H9 (cell line): Measurements from ENCODE around the gene CDC16. TPM values are rescaled to one million over a fixed set of nuclear protein-coding genes. Genes with fewer than 3 reads are reported as not detected.

ENCODE experiments used
- DNase-seq: peaks from one replicate; pipeline ENCODE4 v3.0.0-alpha.2; 2017
- H2AFZ ChIP-seq: one replicate; pipeline ENCODE4 v1.6.1; 2013; ENCODE audit warnings: mild to moderate bottlenecking, low read length, control low read depth, moderate library complexity
- H2AK5ac ChIP-seq: 2 replicates; pipeline ENCODE4 v1.6.1; 2013; ENCODE audit warnings: low read length, control low read depth, mixed read lengths; ENCODE audit not compliant: insufficient read length
- H2BK120ac ChIP-seq: one replicate; pipeline ENCODE4 v1.6.1; 2013; ENCODE audit warnings: low read depth, mild to moderate bottlenecking, low read length, control low read depth, inconsistent platforms; ENCODE audit not compliant: poor library complexity, severe bottlenecking
- H2BK12ac ChIP-seq: 2 replicates; pipeline ENCODE4 v1.6.1; 2013; ENCODE audit warnings: low read length, control low read depth, mixed read lengths, low read depth; ENCODE audit not compliant: insufficient read length
- H2BK15ac ChIP-seq: 2 replicates; pipeline ENCODE4 v1.6.1; 2013; ENCODE audit warnings: low read depth, low read length, control low read depth
- H2BK20ac ChIP-seq: one replicate; pipeline ENCODE4 v1.6.1; 2013; ENCODE audit warnings: low read depth, mild to moderate bottlenecking, low read length, control low read depth, inconsistent platforms; ENCODE audit not compliant: poor library complexity, severe bottlenecking
- H2BK5ac ChIP-seq: 2 replicates; pipeline ENCODE4 v1.6.1; 2013; ENCODE audit warnings: low read length, control low read depth, mixed read lengths; ENCODE audit not compliant: insufficient read length
- H3K14ac ChIP-seq: 2 replicates; pipeline ENCODE4 v1.6.1; 2013; ENCODE audit warnings: low read length, control low read depth; ENCODE audit not compliant: insufficient read depth
- H3K18ac ChIP-seq: 2 replicates; pipeline ENCODE4 v1.6.1; 2013; ENCODE audit warnings: low read depth, mild to moderate bottlenecking, mixed read lengths, low read length, control low read depth; ENCODE audit not compliant: insufficient read length
- H3K23ac ChIP-seq: 2 replicates; pipeline ENCODE4 v1.6.1; 2013; ENCODE audit warnings: low read length, control low read depth, mixed read lengths, low read depth; ENCODE audit not compliant: insufficient read length
- H3K23me2 ChIP-seq: 2 replicates; pipeline ENCODE4 v1.6.1; 2013; ENCODE audit warnings: low read depth, mild to moderate bottlenecking, mixed read lengths, low read length, control low read depth; ENCODE audit not compliant: insufficient read length, poor library complexity, severe bottlenecking
- H3K27ac ChIP-seq: 2 replicates; pipeline ENCODE4 v1.5.1; 2013; ENCODE audit warnings: low read length, control low read depth, mixed read lengths, low read depth; ENCODE audit not compliant: insufficient read length
- H3K27me3 ChIP-seq: 2 replicates; pipeline ENCODE4 v1.6.1; 2013; ENCODE audit warnings: low read length, control low read depth, inconsistent platforms; ENCODE audit not compliant: insufficient read depth
- H3K4ac ChIP-seq: 2 replicates; pipeline ENCODE4 v1.6.1; 2013; ENCODE audit warnings: low read depth, mild to moderate bottlenecking, control low read depth, inconsistent platforms, low read length, moderate library complexity
- H3K4me1 ChIP-seq: 2 replicates; pipeline ENCODE4 v1.6.1; 2013; ENCODE audit warnings: low read length, control low read depth, inconsistent platforms; ENCODE audit not compliant: insufficient read depth
- H3K4me2 ChIP-seq: 2 replicates; pipeline ENCODE4 v1.6.1; 2013; ENCODE audit warnings: low read length, control low read depth, mixed read lengths; ENCODE audit not compliant: insufficient read length, insufficient read depth
- H3K56ac ChIP-seq: 2 replicates; pipeline ENCODE4 v1.6.1; 2013; ENCODE audit warnings: low read depth, mild to moderate bottlenecking, mixed read lengths, low read length, control low read depth; ENCODE audit not compliant: insufficient read length
- H3K79me1 ChIP-seq: 2 replicates; pipeline ENCODE4 v1.6.1; 2013; ENCODE audit warnings: low read depth, mild to moderate bottlenecking, moderate library complexity, low read length, control low read depth, inconsistent platforms; ENCODE audit not compliant: insufficient read depth, poor library complexity, severe bottlenecking
- H3K79me2 ChIP-seq: 2 replicates; pipeline ENCODE4 v1.6.1; 2013; ENCODE audit warnings: low read length, control low read depth, inconsistent platforms; ENCODE audit not compliant: insufficient read depth
- H3K9ac ChIP-seq: 2 replicates; pipeline ENCODE4 v1.6.1; 2013; ENCODE audit warnings: low read length, control low read depth, mixed read lengths; ENCODE audit not compliant: insufficient read length; ENCODE audit errors: extremely low read depth
- H3K9me3 ChIP-seq: one replicate; pipeline ENCODE4 v1.6.1; 2013; ENCODE audit warnings: low read depth, low read length, inconsistent platforms; ENCODE audit not compliant: control insufficient read depth
- H3T11ph ChIP-seq: one replicate; pipeline ENCODE4 v1.6.1; 2013; ENCODE audit warnings: mild to moderate bottlenecking, low read length, control low read depth, inconsistent platforms
- H4K20me1 ChIP-seq: one replicate; pipeline ENCODE4 v1.6.1; 2013; ENCODE audit not compliant: control insufficient read depth, insufficient read length, insufficient read depth
- H4K5ac ChIP-seq: 2 replicates; pipeline ENCODE4 v1.6.1; 2013; ENCODE audit warnings: low read depth, mild to moderate bottlenecking, mixed read lengths, low read length, control low read depth; ENCODE audit not compliant: insufficient read length
- H4K8ac ChIP-seq: replicated peaks from 2 replicates; pipeline ENCODE4 v1.6.1; 2013; ENCODE audit warnings: low read length, control low read depth, mixed read lengths, low read depth; ENCODE audit not compliant: insufficient read length
- H4K91ac ChIP-seq: 2 replicates; pipeline ENCODE4 v1.6.1; 2013; ENCODE audit warnings: low read depth, mild to moderate bottlenecking, moderate library complexity, mixed read lengths, low read length, control low read depth; ENCODE audit not compliant: insufficient read length
- H3K27ac Mint-ChIP-seq, 3 experiments: 2 replicates in 2 of 3; 3 replicates in 1 of 3; pipeline ENCODE4 v1.8.0; 2020 to 2021; ENCODE audit warnings: mixed read lengths in 3 of 3, mild to moderate bottlenecking in 1 of 3, moderate library complexity in 1 of 3
- H3K27me3 Mint-ChIP-seq: 2 replicates; pipeline ENCODE4 v1.8.0; 2021; ENCODE audit warnings: low read depth, mild to moderate bottlenecking, moderate library complexity, mixed read lengths
- H3K36me3 Mint-ChIP-seq, 3 experiments: 2 replicates in 2 of 3; 3 replicates in 1 of 3; pipeline ENCODE4 v1.8.0; 2020 to 2021; ENCODE audit warnings: low read depth in 3 of 3, mixed read lengths in 3 of 3; ENCODE audit not compliant: insufficient read depth in 1 of 3
- H3K4me1 Mint-ChIP-seq, 2 experiments: 2 replicates each; pipeline ENCODE4 v1.8.0; 2020; ENCODE audit warnings: mixed read lengths in 2 of 2
- H3K4me3 Mint-ChIP-seq, 2 experiments: 2 replicates in 1 of 2; 3 replicates in 1 of 2; pipeline ENCODE4 v1.8.0; 2020 to 2021; ENCODE audit warnings: mild to moderate bottlenecking in 2 of 2, mixed read lengths in 2 of 2, moderate library complexity in 1 of 2
- H3K9me3 Mint-ChIP-seq, 2 experiments: 2 replicates in 1 of 2; 3 replicates in 1 of 2; pipeline ENCODE4 v1.8.0; 2020; ENCODE audit warnings: mild to moderate bottlenecking in 2 of 2, mixed read lengths in 2 of 2, moderate library complexity in 1 of 2
- WGBS: extraction: QIAGEN DNeasy Blood & Tissue Kit; methylation state at CpG from one replicate; pipeline ENCODE4 v1.1.7; 2013; ENCODE audit warnings: missing lambda C conversion rate, low lambda C conversion rate, mixed read lengths; ENCODE audit not compliant: insufficient read length; ENCODE audit errors: extremely low coverage; 5-methylcytosine and 5-hydroxymethylcytosine counted together
- total RNA-seq: library from RNA; stranded (reverse); gene quantifications from 2 replicates; pipeline ENCODE4 v1.2.1, GENCODE V29; 2021
- TF ChIP-seq, protein P1 (sequence below): fragments of 200-600 bp; sonication (generic); conservative IDR thresholded peaks from 3 replicates; pipeline ENCODE4 v1.8.0; 2021; ENCODE audit warnings: antibody characterized with exemption, mild to moderate bottlenecking

Gene CDC16
- total RNA-seq, 1 experiment from 2014 or later: 91.9 TPM

DNA sequence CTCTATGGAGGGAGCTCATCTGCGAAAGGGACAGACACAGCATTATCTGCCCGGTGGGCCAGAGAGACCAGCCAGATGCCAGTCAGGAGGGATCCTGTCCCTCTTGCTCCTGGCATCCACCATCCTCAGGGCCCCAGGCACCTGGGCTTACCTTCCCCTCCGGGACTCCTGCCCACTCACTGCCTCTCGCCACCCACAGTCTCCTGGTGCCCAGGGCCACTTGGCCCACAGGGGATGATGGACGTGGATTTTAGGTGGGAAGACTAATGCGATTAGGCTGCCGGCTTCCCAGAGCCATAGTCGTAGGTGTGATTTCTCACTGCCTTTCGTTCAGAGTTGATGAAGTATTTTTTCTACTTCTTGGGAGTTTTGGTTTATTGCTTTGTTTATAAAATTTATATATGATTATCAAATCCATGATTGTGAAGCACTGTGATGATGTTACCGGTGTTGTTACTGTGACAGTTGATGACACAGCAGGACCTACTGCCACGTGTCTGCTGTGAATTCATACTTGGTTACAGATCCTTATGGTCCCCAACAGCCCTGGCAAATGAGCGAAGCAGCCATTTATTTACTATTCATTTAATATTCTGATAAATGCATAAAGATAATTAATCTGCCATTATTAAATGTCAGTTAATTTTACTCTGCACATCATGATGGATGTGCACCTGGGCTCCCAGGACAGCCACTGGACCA lies 65.1 kb downstream of the CDC16 start:
- Histone ChIP-seq H4K8ac (no peak overlapping the region), H3K27ac (no peak overlapping the region), H3K56ac (no peak overlapping the region), H3K9me3 (no peaks in the 10 kb centered on the region), H2AFZ (no peak overlapping the region), H3K14ac (no peak overlapping the region), H4K20me1 (no peaks in the 10 kb centered on the region), H4K5ac (no peak overlapping the region), H3K18ac (no peak overlapping the region), H2BK15ac (no peak overlapping the region), H3K4ac (no peak overlapping the region), H2BK20ac (no peak overlapping the region), H2BK12ac (no peak overlapping the region), H2AK5ac (no peak overlapping the region), H3K4me1 (no peaks in the 10 kb centered on the region), H3T11ph (no peak overlapping the region), H3K9ac (no peak overlapping the region), H3K4me2 (no peak overlapping the region), H3K79me2 (no peaks in the 10 kb centered on the region), H2BK120ac (no peak overlapping the region), H3K27me3 (no peaks in the 10 kb centered on the region), H3K79me1 (no peaks in the 10 kb centered on the region), H4K91ac (no peak overlapping the region), H3K23ac (no peak overlapping the region), H2BK5ac (no peak overlapping the region), H3K23me2 (no peaks in the 10 kb centered on the region)
- Mint-ChIP-seq H3K27me3 (no peaks in the 10 kb centered on the region), H3K4me1 (no peaks in the 10 kb centered on the region), H3K9me3 (no peaks in the 10 kb centered on the region), H3K27ac (peak overlapping the region in 1 of 3 experiments; percentile 32; a peak in 2 of 7 replicates), H3K36me3 (peaks cover 38 to 84% (median 66%) of the 10 kb centered on the region in 3 experiments), H3K4me3 (no peak overlapping the region)
- TF ChIP-seq, protein P1, sequence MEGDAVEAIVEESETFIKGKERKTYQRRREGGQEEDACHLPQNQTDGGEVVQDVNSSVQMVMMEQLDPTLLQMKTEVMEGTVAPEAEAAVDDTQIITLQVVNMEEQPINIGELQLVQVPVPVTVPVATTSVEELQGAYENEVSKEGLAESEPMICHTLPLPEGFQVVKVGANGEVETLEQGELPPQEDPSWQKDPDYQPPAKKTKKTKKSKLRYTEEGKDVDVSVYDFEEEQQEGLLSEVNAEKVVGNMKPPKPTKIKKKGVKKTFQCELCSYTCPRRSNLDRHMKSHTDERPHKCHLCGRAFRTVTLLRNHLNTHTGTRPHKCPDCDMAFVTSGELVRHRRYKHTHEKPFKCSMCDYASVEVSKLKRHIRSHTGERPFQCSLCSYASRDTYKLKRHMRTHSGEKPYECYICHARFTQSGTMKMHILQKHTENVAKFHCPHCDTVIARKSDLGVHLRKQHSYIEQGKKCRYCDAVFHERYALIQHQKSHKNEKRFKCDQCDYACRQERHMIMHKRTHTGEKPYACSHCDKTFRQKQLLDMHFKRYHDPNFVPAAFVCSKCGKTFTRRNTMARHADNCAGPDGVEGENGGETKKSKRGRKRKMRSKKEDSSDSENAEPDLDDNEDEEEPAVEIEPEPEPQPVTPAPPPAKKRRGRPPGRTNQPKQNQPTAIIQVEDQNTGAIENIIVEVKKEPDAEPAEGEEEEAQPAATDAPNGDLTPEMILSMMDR: no peak
- WGBS: no CpG with 5 or more reads among the region's 12 CpGs
- no peak for DNase-seq
